ENCODE results near the gene RETREG1.

RETREG1 gene

DNA sequence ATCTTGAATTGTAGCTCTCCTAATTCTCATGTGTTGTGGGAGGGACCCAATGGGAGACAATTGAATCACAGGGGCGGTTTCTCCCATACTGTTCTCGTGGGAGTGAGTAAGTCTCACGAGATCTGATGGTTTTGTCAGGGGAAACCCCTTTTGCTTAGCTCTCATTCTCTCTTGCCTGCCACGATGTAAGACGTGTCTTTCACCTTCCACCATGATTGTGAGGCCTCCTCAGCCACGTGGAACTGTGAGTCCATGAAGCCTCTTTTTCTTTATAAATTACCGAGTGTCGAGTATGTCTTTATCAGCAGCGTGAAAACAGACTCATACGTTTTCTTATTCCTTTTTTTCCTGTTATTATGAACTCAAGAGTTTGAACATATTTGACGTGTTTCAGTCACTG is 39.1 kb downstream of the RETREG1 start:
- Histone ChIP-seq H3K9me3 (ENCODE audit: low read length) (no peaks in the 10 kb centered on the region), H4K20me1 (ENCODE audit: insufficient read depth, low read length) (no peaks in the 10 kb centered on the region), H3K9ac (ENCODE audit: low read length) (no peak overlapping the region), H3F3A (ENCODE audit: insufficient read depth, low read length) (no peaks in the 10 kb centered on the region), H3K27ac (ENCODE audit: low read depth, low read length, poor library complexity, severe bottlenecking) (no peak overlapping the region), H3K4me2 (ENCODE audit: low read length) (no peak overlapping the region), H3K4me1 (ENCODE audit: insufficient read depth, low read length, severe bottlenecking) (no peaks in the 10 kb centered on the region), H2AFZ (ENCODE audit: low read length) (no peak overlapping the region), H3K36me3 (ENCODE audit: insufficient read depth, low read length) (no peaks in the 10 kb centered on the region), H3K79me2 (ENCODE audit: insufficient read depth, low read length) (no peaks in the 10 kb centered on the region), H3K27me3 (ENCODE audit: insufficient read depth, low read length) (no peaks in the 10 kb centered on the region), H3K9me2 (ENCODE audit: low read depth, low read length) (no peaks in the 10 kb centered on the region), H3K4me3 (ENCODE audit: low read depth, low read length, poor library complexity, severe bottlenecking) (no peak overlapping the region)
- TF ChIP-seq, protein P1, sequence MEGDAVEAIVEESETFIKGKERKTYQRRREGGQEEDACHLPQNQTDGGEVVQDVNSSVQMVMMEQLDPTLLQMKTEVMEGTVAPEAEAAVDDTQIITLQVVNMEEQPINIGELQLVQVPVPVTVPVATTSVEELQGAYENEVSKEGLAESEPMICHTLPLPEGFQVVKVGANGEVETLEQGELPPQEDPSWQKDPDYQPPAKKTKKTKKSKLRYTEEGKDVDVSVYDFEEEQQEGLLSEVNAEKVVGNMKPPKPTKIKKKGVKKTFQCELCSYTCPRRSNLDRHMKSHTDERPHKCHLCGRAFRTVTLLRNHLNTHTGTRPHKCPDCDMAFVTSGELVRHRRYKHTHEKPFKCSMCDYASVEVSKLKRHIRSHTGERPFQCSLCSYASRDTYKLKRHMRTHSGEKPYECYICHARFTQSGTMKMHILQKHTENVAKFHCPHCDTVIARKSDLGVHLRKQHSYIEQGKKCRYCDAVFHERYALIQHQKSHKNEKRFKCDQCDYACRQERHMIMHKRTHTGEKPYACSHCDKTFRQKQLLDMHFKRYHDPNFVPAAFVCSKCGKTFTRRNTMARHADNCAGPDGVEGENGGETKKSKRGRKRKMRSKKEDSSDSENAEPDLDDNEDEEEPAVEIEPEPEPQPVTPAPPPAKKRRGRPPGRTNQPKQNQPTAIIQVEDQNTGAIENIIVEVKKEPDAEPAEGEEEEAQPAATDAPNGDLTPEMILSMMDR (IDR thresholded peaks at IDR 0.05; ENCODE audit: low read length), result no peak
- no peak for TF ChIP-seq EZH2 (IDR thresholded peaks at IDR 0.05; ENCODE audit: borderline replicate concordance, low read length)

DNA sequence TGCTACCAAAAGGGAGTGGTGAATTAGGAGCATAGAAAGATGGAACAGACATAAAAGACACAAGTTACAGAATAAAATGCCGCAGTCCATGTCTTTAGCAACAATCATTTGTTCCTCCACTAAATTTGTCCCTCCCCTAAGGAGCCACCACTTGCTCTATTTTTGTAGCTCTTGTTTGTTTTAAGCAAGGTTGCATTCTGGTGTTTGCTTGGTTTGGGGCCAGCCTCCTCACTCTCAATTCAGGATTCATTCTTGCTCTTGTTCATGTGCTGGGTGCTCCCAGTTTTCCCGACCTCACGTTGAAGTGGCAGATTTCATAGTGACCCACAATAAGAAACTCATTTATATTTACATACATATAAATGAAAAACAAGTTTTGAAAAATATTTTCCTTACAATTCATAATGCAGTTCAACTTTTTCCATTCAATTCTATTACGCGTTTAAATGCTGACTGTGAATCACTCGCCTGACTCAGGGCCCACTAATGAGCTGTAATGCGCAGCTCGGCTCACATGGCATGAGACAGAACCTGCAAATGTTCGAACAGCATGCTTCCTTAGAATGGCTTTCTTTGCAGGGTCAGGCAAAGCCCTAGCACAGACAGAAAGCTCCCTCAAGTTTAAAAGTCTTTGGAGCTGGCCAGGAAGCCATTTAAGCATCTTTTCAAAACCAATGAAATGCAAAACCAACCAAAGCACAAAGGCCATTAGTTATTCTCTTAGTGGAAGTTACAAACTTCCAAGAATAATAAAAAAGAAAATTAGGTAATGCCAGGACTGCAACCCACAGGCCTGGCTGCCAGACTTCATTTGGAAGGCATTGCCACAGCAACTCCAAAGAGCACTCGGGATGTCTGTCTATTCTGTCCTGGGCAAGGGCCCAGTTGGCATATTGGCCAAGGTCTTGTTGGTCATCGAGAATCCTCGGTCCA is 41.7 kb downstream of the RETREG1 start:
- Histone ChIP-seq H3K4me3 (ENCODE audit: low read depth, low read length, poor library complexity, severe bottlenecking) (no peak overlapping the region), H3K79me2 (ENCODE audit: insufficient read depth, low read length) (no peaks in the 10 kb centered on the region), H4K20me1 (ENCODE audit: insufficient read depth, low read length) (no peaks in the 10 kb centered on the region), H3K4me2 (ENCODE audit: low read length) (no peak overlapping the region), H3K4me1 (ENCODE audit: insufficient read depth, low read length, severe bottlenecking) (no peaks in the 10 kb centered on the region), H3K27ac (ENCODE audit: low read depth, low read length, poor library complexity, severe bottlenecking) (no peak overlapping the region), H2AFZ (ENCODE audit: low read length) (no peak overlapping the region), H3K9ac (ENCODE audit: low read length) (no peak overlapping the region), H3K9me2 (ENCODE audit: low read depth, low read length) (no peaks in the 10 kb centered on the region), H3K27me3 (ENCODE audit: insufficient read depth, low read length) (no peaks in the 10 kb centered on the region; the same call in 1 of the 2 replicates), H3K9me3 (ENCODE audit: low read length) (no peaks in the 10 kb centered on the region), H3F3A (ENCODE audit: insufficient read depth, low read length) (no peaks in the 10 kb centered on the region), H3K36me3 (ENCODE audit: insufficient read depth, low read length) (no peaks in the 10 kb centered on the region)
- TF ChIP-seq, protein P1 (IDR thresholded peaks at IDR 0.05; ENCODE audit: low read length), result no peak
- TF ChIP-seq EZH2 (IDR thresholded peaks at IDR 0.05; ENCODE audit: borderline replicate concordance, low read length), result no peak

DNA sequence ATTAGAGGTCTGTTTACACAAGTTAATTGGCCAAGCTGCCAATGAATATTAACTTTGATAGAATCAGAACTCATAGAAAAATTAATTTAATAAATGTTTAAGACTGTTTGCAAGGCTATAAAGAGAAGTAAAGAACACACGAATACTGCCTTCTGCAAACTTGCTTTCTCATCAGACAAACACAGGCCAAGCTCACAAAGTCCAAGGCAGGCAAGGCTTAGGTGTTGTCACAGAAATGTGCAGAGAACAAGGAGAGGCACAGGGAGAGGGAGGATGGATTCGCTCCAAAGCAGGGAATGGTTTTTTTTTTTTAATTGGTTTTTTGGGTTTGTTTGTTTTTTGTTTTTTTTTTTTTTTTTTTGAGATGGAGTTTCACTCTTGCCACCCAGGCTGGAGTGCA is 43.4 kb downstream of the RETREG1 start:
- Histone ChIP-seq H3K9me3 (ENCODE audit: low read length) (no peaks in the 10 kb centered on the region), H3K4me3 (ENCODE audit: low read depth, low read length, poor library complexity, severe bottlenecking) (no peak overlapping the region), H3K36me3 (ENCODE audit: insufficient read depth, low read length) (no peaks in the 10 kb centered on the region), H3F3A (ENCODE audit: insufficient read depth, low read length) (no peaks in the 10 kb centered on the region), H3K4me2 (ENCODE audit: low read length) (no peak overlapping the region), H3K4me1 (ENCODE audit: insufficient read depth, low read length, severe bottlenecking) (no peaks in the 10 kb centered on the region), H3K27me3 (ENCODE audit: insufficient read depth, low read length) (no peaks in the 10 kb centered on the region; the same call in 1 of the 2 replicates), H3K9ac (ENCODE audit: low read length) (no peak overlapping the region), H3K79me2 (ENCODE audit: insufficient read depth, low read length) (no peaks in the 10 kb centered on the region), H3K27ac (ENCODE audit: low read depth, low read length, poor library complexity, severe bottlenecking) (no peak overlapping the region), H3K9me2 (ENCODE audit: low read depth, low read length) (no peaks in the 10 kb centered on the region), H4K20me1 (ENCODE audit: insufficient read depth, low read length) (no peaks in the 10 kb centered on the region), H2AFZ (ENCODE audit: low read length) (no peak overlapping the region)
- TF ChIP-seq, protein P1 (IDR thresholded peaks at IDR 0.05; ENCODE audit: low read length), result no peak
- no peak for TF ChIP-seq EZH2 (IDR thresholded peaks at IDR 0.05; ENCODE audit: borderline replicate concordance, low read length)
